IPS-11a (cell line): ENCODE results near the gene TBC1D3B.
"Not testable (repeated sequence)": the region's sequence is repeated elsewhere in the genome, so short reads cannot be mapped to it uniquely, and the experiment has no call there.

Experiments
- H3K4me3 ChIP-seq: one replicate; pipeline ENCODE4 v1.5.1; 2013; ENCODE audit warnings: low read depth, low read length, control low read depth

TBC1D3B gene

DNA sequence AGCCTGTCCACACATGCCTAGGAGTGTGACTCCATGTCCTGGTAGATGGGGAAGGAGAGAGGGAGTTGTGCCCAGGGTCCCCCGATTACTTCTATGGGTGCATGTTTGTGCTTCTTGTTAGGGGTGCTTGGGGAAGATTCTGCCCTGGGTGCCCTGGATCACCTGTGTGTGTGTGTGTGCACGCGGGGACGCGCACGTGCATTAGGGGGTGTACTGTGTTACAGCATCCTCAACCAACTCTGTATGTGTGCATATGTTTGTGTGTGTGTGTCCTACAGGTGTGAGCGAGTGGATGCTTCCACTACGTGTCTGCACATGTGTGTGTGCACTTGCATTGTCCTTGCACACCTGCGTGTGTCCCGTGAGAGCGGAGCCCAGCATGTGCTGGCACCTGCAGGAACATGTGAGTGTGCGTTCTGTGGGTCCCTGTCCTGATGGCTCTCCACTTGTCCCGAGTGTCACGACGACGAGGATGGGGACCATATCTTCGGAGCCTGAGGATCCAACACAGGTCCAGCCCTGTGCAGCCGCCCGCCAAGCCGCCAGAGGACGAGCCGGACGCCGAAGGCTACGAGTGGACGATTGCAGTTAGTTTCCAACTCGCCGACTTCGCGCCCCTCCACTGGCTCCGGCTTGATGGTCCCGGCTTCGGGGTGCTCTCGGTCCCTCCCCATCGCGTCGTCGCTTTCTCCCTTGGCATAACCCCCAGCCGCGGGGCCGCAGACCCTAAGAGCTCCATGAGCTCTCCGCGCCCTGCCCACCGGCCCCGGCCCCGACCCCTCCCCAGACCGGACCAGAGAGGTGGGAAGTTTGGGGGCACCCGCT is 6.0 kb upstream of the TBC1D3B start:
- peak overlapping the region; percentile 13 for H3K4me3 ChIP-seq

DNA sequence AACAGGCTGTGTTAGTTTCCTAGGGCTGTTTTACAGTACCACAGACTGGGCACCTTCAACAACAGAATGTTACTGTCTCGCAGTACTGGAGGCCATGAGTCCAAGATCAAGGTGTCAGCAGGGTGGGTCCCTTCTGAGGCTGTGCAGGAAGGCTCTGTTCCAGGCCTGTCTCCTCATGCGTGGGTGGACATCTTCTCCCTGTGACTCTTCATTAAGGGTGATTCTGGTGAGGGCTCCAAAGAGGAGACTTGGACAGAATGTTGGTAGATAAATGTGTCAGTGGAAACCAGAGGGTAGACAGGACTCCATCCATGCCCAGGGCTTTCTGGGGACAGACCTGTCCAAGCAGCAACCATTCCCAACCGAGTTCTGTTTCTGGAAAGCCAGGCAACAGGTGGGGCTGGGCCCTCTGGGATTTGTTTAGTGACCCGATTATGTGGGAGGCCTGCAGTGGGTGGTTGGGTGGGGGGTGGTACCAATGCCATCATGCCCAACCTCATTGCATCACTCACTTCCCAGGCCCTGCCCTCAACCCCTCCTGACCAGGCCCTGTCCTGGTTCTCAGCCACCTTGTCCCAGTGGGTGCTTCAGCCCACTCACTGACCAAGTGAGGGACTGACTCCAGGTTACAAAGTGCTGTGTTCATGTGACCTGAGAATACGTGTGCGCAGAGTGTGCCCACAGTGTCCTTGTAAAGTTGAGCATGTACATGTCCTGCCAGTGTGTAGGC is 5.2 kb upstream of the TBC1D3B start:
- not testable (repeated sequence) for H3K4me3 ChIP-seq

DNA sequence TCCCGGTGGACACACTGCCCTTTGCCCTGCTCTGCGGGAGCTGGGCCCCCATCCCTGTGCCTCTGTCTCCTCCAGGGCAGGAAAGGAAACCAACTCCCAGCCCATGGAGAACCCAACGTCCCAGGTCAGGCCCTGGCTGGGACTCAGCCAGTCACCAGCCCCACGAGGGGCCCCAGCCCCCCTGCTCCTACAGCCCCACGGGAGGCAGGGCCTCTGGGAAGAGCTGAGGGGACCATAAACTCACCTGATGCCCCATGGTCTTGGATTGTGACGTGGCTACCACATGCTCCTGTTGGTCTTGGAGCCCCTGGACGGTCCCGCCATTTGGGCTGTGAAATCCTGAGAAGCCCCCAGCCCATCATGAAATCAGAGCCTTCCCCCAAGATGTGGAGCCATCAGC is 7.6 kb downstream of the TBC1D3B start:
- H3K4me3 ChIP-seq, result not testable (repeated sequence)

DNA sequence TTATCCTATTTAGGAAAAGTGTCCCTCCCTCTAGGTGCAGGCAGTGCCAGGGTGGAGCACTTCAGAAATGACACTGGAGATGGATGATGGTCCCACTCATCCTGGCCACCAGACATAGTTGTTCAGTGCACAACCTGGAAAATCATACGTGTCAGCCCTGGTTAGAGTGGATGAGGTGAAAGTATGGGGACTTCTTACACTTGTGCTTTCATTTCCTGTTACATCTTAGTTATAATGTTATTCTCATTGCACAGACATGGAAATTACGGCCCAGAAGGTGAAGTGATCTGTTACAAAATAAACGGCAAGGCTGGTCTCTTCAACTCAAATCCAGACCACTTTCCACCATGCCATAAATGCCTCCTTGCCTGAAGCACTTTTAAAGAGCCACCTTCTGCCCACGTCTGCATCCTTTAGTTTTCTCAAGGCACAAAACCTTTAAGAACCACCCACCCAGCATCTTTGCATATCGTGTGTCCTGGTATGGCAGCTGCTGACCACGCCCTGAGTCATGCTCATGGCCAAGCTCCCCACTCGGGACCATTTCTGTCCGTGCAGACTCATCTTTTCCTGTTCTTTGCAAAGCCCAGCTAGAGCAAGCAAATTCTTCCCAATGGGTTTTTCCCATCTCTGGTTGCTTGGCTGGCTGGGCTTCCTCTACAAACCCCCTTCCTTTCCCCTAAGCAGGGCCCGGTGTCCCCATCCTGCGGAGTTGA is 22.4 kb downstream of the TBC1D3B start:
- no peak overlapping the region for H3K4me3 ChIP-seq

DNA sequence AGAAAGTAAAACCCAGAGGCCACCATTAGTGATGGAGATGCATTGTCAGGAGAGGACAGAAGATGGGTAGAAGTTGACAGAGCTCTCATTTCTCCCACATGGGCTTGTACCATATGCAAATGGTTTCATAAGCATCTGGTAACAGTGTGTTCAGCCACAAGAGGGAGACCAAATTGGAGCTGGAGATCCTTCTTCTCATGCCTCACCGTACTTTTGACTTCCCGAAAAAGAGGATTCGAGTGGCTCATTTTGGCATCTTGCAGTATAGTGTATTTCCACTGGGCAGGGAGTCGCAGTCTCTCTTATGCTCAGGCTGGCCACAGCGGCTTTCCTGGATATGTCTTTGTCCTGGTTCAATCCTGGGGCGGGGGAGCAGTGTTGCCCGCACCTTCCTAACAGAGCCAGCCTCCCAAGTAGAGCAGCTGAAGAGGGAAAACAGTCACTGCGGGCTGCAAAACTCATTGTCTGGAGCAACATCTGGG is 23.8 kb downstream of the TBC1D3B start:
- H3K4me3 ChIP-seq, result no peak overlapping the region

DNA sequence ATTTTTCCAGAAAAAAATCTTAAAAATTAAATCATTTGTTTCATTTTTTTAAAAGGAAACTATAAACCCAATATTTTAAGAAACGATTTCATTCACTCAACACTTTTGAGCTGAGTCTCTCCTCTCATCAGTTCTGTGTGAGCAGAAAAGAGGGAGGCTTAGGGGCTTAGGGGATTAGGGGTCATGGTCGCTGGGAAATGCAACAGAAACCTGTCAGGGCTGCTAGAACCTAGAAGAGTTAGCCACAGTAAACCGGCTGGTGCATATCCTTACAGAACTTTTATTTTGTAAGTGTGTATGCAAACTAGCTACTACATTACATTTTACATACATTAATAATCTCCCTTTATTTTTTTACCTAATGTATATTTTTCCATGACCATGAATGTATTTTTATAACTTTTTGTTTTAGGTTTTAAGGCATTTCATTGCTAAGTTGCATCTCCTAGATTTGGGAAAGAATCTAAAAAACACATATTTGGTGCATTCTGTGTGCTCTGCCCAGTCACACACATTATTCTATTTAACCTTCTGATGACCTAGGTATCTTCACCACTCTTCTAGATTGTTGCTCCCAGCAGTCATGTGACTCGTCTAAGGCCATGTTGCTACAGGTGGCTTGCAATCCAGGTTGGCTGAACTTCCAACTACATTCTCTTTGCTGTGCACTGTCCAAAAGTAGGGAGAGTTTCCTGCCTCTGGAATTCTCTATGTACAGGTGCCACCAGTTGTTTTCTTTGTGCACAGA is 24.4 kb downstream of the TBC1D3B start:
- no peak overlapping the region for H3K4me3 ChIP-seq

DNA sequence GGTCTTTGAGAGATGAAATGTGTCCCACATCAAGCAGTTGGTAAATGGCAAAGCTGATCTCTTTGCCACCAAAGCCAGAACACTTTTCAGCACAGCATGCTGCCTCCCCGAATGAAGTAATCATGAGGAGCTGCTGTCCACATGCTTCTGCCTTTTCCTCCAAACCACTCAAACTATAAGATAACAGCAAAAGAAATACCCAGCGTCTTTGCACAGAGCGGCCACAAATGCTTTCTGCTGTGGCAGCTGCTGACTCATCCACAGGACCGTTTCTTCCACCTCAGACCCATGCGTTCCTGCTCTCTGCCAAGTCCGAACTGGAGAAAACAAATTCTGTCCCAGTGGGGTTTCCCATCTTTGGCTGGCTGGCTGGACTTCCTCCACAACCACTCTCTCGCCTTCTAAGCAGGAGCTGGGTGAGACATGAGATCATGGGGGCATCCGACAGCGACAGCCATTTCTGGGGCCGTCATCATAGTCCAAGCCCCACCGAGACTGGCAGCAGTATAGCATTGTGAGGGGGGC is 27.1 kb downstream of the TBC1D3B start:
- H3K4me3 ChIP-seq, result no peak overlapping the region

DNA sequence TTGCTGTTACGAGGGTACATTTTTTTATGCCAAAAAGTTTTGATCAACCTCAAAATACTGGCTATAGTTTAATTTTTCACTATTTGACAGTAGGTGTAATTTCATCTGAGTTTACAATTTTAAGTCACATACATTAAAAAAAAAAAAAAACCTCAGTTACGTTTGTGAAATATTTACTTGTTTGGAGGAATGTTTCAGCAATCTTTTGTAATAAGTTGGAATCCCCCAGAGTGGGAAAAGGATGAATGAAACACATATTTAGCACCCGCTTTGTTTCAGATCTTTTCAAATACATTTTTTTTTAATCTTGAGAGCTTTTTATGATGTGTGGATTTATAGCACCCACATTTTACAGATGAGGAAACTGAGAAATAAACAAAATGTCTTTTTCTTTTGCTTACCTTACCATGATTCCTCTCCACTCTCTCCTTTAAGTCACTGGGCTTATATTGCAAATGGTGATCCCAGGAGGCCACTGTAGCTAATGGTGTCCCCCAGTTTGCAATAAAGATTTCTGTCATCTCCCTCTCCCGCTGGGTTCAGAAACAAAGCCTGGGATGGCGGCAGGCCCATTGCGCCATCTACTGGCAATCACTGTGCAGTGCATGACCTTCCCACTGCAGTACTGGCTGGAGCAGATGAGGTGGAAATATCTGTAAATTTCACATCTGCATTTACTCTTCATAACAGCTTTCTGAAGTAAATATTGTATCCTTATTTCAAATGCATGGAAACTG is 27.7 kb downstream of the TBC1D3B start:
- H3K4me3 ChIP-seq, result no peak overlapping the region

DNA sequence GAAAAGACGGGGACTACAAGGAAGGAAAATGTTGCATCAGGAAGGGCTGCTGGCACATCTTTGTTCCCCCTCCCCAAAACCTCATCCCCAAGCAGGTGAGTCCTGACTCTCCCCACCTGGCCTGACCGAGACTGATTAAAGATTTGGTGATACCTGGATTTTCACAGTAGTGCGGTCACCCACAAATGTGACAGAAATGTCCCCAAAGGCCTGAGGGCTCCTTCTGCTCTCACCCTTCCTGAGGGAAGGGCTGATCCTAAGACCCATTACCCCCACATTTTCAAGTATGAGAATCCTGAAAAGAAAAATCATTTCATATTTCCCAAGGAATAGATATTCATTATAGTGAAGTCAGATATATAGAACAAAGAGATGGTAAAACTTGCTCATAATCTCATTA is 28.8 kb downstream of the TBC1D3B start:
- no peak overlapping the region for H3K4me3 ChIP-seq

DNA sequence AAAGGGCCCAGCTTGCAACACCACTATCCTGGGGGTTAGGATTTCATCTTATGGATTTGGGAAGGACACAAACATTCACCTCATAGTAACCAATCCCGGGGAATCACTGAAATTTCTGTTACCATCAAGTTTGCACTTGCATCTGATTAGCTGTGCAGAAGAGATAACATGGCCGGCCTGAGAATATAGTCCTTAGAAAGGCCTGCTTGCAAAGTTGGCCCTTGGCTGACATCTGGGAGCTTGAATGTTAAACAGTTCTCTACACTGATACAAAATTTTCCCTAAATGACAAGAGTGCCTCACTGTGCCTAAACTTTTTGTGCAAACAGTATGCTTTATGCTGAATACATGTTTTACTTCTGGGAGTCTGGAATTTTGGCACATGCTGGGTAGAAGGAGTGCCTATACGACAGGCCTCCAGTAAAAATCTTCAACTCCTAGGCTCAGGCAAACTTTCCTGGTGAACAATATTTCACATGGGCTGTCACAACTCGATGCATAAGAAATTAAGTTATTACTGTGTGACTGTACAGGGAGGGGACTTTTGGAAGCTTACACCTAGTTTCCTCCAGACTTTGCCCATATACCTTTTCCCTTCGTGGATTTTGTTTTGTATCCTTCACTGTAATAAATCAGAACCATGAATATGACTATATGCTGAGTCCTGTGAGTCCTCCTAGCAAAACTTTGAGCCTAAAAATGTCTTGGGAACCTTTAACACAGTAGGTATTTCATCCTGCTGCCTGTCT is 31.3 kb downstream of the TBC1D3B start:
- H3K4me3 ChIP-seq, result no peak overlapping the region

DNA sequence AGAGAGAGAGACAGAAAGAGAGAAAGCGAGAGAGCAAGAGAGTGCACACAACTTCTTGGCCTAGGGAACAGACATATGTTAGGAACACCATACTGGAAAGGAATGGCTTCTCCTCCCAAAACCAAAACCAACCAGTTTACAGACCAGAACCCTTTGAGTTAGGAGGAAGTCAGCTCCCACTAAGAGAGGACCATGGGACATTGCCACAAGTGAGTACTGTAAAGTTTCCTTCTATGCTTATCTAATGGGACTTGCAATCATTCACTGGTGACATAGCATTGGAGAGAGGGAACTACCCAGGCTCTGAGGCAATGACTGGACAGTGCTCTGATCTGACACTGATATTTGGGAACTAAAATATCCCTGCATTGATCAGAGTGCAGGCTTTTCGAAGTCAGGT is 32.4 kb downstream of the TBC1D3B start:
- H3K4me3 ChIP-seq, result no peak overlapping the region

DNA sequence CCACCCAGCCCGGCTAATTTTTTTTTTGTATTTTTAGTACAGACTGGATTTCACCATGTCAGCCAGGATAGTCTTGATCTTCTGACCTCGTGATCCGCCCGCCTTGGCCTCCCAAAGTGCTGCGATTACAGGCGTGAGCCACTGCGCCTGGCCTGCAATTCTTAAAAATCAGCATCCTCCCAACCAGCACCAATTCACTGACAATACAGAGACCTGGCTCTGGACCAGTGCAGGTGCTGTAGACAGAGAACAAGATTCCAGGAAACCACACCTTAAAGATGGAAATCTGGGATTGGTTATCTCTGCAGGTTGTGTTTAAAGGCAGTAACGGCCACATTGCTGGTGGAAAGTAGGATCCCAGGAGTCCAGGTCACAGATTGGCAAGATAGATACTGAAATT is 33.6 kb downstream of the TBC1D3B start:
- H3K4me3 ChIP-seq, result no peak overlapping the region

DNA sequence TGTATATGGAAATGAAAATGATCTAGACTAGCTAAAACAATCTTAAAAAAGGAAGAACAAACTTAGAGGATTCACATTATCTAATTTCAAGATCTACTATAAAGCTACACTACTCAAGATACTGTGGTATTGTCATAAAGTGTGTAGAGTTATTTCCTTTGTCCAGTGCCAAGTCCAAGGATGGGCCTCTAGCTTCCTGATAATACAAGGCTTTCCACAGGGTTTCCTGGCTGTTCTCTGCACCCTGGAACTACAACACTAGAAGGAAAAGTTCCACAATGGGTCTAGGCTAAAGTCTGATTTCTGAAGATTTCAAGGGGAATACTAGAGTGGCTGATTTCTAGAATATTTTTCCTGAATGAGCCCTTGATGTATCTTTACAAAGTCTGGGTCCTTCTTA is 34.2 kb downstream of the TBC1D3B start:
- H3K4me3 ChIP-seq, result no peak overlapping the region

DNA sequence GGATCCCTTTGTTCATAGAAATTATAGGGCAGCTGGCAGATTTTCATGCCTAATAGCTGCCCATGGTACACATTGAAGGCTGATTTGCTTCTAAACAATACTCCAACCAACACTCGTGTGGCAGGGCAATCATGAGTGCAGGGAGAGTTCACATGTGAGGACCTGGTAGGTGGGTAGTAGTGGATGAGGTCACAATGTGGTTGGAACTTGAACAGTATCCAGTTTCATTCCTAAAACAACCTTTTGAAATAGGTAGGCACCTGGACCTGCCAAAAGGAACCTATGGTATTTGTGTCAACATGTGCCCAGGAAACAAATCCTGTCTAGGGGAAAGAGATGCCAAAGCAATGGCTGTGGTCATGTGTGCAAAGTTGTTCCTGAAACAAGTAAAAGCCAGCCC is 40.0 kb downstream of the TBC1D3B start:
- no peak overlapping the region for H3K4me3 ChIP-seq

DNA sequence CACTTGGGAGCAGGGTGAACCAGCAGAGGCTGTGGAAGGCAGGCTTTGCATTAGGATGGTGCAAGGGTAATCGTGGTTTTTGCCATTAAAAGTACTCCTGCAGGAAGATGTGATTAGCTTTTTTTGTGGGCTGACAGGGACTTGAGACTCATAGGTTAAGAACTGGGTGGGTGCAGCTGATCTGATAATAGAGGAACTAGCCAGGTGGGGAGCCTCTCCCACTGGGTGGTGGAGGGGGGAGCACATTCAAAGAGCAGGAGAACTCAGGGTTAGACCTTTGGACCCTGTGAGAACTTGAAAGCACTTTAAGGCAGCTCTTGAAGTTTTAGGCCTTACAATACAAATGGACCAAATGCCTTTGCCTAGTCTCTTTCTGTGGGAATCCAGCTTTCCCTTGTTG is 40.4 kb downstream of the TBC1D3B start:
- H3K4me3 ChIP-seq, result no peak overlapping the region

DNA sequence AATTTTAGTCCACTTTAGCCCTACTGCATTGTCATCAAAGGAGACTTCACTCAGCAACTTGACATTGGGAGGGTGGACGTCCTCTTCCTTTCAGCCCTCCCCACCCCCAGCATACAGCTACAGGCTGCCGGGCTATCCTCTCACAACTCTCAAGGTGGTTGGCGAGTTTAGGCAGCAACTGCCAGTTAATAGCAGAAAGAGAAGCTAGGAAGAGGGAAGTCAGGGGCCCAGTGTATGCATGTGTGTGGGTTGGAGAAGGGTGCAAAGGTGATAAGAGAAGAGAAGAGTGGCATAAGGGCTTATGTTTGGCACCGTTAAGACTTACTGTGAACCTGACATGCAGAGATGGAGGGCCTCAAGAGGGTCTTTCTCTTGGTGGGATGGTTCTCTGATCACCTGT is 41.0 kb downstream of the TBC1D3B start:
- H3K4me3 ChIP-seq, result no peak overlapping the region

DNA sequence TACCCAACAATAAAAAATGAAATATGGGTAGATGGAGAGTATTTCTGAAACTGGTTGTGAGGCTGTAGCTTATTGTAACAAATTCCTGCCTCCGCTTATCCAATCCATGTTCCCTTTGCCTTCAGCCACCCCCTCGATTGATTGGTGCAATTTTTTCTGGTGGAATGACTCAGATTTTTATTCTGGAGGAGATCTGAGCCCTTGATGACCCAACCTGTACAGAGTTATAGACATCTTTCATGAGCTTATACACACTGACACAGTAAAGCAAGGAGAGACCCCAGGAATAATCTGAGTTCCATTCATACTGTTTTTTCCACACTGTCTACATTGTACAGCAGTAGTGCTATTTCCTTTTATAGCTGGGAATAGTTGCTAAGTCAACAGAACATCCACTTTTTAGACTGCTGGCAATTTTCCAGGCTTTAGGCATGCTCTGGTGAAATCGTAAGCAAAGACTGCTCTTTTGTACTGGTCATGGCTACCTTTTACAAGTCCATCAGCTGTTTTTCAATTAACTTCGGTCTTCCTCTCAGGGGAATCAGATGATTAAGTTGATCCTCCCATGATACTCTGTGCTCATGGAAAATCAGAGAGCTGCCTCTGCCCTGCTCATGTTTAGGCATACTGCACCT is 42.7 kb downstream of the TBC1D3B start:
- no peak overlapping the region for H3K4me3 ChIP-seq

DNA sequence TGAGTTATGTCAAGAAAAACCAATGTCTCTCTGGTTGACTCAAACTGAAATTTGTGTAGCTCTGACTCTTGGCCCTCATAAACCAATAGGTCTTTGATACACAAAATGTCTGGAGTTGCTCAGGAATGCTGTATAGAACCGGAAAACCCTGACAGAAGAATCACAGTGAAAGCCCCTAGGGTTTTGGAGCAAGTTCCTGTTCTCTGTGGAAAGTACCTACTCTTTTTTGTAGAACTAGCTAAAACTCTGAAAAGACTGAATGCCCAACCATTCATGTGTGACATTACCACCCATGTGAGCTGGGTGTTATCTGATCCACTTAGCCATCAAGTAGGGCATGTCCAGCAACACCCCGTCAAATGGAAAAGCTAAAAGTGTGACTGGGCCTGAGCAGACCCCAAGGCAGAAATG is 44.0 kb downstream of the TBC1D3B start:
- H3K4me3 ChIP-seq, result no peak overlapping the region

DNA sequence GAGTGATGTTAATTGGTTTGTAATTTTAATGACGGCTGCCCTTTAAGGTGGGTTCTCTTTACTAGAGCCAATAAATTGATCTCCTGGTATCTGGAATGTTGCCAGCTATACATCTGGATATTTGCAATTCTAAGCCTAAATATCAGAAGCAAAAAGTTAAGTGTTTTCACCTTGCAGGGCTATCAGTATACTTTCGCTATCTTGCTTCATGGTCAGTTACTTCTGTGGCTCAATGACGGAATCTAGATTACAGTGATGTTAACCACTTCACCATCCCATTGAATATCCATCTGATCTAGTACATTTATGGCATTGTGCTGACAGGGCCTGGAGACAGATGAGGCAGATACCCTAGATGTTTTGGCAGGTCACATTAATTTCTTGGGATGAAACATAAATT is 44.5 kb downstream of the TBC1D3B start:
- no peak overlapping the region for H3K4me3 ChIP-seq
